Measurements from ENCODE around the gene CYFIP2.

Gene CYFIP2

GRCh38 chr5:157258450-157258849 is 7.5 kb upstream of the CYFIP2 start:
- no peak for DNase-seq (ENCODE audit: low read depth, low spot score)

GRCh38 chr5:157259699-157260098 is 6.2 kb upstream of the CYFIP2 start:
- DNase-seq (ENCODE audit: low read depth, low spot score), result no peak

- no peak for DNase-seq (ENCODE audit: low read depth, low spot score)
Measured at GRCh38 chr5:157263496-157264090, 2.3 kb upstream of the CYFIP2 start.

GRCh38 chr5:157266286-157267007 is 524 bp downstream of the CYFIP2 start:
- peak; percentile 48 for DNase-seq (ENCODE audit: low read depth, low spot score)

GRCh38 chr5:157267025-157267424 is 1.1 kb downstream of the CYFIP2 start:
- DNase-seq (ENCODE audit: low read depth, low spot score), result no peak

GRCh38 chr5:157267761-157268480 is 2.0 kb downstream of the CYFIP2 start:
- DNase-seq (ENCODE audit: low read depth, low spot score), result peak; percentile 15

- peak; percentile 15 for DNase-seq (ENCODE audit: low read depth, low spot score)
Measured at GRCh38 chr5:157269165-157269671, 3.3 kb downstream of the CYFIP2 start.

GRCh38 chr5:157269761-157270272 is 3.9 kb downstream of the CYFIP2 start:
- DNase-seq (ENCODE audit: low read depth, low spot score), result no peak

- no peak for DNase-seq (ENCODE audit: low read depth, low spot score)
Measured at GRCh38 chr5:157270771-157271170, 4.8 kb downstream of the CYFIP2 start.

GRCh38 chr5:157271740-157272271 is 5.9 kb downstream of the CYFIP2 start:
- DNase-seq (ENCODE audit: low read depth, low spot score), result no peak

GRCh38 chr5:157273131-157273556 is 7.2 kb downstream of the CYFIP2 start:
- DNase-seq (ENCODE audit: low read depth, low spot score), result no peak

- no peak for DNase-seq (ENCODE audit: low read depth, low spot score)
Measured at GRCh38 chr5:157275403-157275802, 9.5 kb downstream of the CYFIP2 start.

- DNase-seq (ENCODE audit: low read depth, low spot score), result no peak
Measured at GRCh38 chr5:157278319-157279037, 12.6 kb downstream of the CYFIP2 start.

- DNase-seq (ENCODE audit: low read depth, low spot score), result no peak
Measured at GRCh38 chr5:157279605-157280239, 13.8 kb downstream of the CYFIP2 start.

GRCh38 chr5:157280927-157281326 is 15.0 kb downstream of the CYFIP2 start:
- DNase-seq (ENCODE audit: low read depth, low spot score), result peak; percentile 39

- DNase-seq (ENCODE audit: low read depth, low spot score), result no peak
Measured at GRCh38 chr5:157282150-157282549, 16.2 kb downstream of the CYFIP2 start.

GRCh38 chr5:157283434-157283833 is 17.5 kb downstream of the CYFIP2 start:
- DNase-seq (ENCODE audit: low read depth, low spot score), result no peak

GRCh38 chr5:157284458-157285212 is 18.7 kb downstream of the CYFIP2 start:
- DNase-seq (ENCODE audit: low read depth, low spot score), result no peak

- peak; percentile 58 for DNase-seq (ENCODE audit: low read depth, low spot score)
Measured at GRCh38 chr5:157285310-157286035, 19.6 kb downstream of the CYFIP2 start.
